ENCODE measurements around the gene CSTF2.

CSTF2 gene

GRCh38 chrX:100870527-100870926 lies 50.3 kb downstream of the CSTF2 start:
- H3K4me3 ChIP-seq (ENCODE audit: low read depth, low read length), result no peak overlapping the region

DNA sequence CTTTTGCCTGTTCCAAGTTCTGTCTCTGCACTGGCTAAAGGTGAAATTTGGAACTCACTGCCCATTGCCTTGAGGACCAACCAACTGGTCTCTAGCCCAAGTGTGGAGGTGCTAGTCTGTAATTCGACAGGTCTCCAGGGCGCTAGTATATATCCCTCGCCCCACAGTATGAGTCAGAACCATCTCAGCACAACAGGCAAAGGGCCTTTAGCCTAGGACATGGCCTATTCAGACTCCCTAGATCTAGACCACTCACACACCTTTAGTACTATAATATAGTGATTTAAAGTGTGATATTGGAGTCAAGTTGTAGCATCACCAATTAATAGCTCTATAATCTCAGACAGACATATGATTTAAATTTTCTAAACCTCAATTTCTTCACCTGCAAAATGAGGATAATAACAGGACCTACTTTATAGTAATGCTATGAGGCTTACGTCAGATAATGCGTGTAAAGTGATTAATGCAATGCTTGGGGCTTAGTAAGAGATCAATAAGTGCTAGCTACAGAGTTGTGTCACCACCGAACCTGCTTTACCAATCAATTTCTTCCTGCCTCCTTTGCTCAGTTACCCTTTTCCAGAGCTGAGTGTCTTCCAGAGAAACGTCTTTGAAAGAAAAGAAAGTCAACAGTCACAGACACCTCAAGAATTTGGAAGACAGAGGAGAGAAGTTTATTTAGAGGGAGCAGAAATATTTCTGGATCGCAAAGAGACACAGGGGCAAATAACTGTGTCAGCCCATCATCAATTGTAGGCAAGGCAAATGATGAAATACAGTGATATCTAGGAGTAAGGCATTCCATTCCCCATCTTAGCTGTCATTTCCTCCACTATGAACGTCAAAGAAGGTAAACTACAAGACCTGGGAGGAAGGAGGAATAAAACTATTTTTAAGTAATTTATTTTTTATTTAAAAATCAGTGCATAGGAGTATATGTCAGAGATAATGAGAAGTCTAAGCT lies 51.7 kb downstream of the CSTF2 start:
- H3K4me3 ChIP-seq (ENCODE audit: low read depth, low read length), result no peak overlapping the region

GRCh38 chrX:100874325-100874724 lies 54.1 kb downstream of the CSTF2 start, which contains the start of gene NOX1:
NOX1 (minus strand) TSS chrX:100874359; CDS start chrX:100874139, 220 bp downstream.
- no peak within 1 kb of the TSS for H3K4me3 ChIP-seq (ENCODE audit: low read depth, low read length)

DNA sequence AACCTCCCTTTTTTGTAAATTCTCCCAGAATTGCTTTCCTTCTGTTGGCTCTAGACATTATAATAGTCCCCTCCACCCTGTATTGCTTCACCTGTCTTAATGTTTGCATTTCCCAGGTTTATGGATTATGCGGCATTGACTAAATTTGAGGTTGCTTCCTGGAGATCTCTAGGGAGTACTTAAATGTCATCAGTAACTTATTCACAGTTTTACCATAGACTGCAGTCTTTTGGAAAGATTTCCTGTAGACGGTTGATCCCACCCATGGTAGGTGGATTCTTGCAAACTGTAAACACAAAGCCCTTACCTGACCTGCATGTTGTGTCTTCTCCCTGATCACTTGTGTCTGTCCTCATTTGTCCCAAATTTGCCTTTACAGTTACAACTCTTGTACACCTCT lies 60.2 kb downstream of the CSTF2 start:
- H3K4me3 ChIP-seq (ENCODE audit: low read depth, low read length), result no peak overlapping the region

DNA sequence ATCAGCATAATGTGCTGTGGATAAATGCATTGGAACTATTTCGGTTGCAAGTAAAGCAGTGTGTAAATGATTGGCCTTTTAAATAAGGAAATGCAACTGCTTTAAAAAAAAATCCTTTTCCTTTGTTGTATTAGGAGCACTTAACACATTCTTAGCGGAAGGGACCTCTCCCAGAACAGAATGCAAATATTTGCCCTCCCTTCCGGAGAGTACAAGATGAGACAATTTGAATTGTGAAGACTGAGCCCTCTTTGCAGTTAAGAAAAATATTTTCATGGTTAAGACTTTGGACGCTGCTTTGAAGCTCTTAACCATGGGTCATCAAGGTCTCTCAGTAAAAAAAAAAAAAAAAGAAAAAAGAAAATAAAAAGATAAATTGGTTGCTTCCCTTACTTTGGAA lies 63.5 kb downstream of the CSTF2 start:
- no peak overlapping the region for H3K4me3 ChIP-seq (ENCODE audit: low read depth, low read length)

Data from iPS-11a (cell line).